GM23338 (cell line): Measurements from ENCODE around the gene PGGHG. TPM values are rescaled to one million over a fixed set of nuclear protein-coding genes. Genes with fewer than 3 reads are reported as not detected.

ENCODE experiments used
- ATAC-seq: fragments of 200-7000 bp; cut with Tn5 transposase; 3 replicates; pipeline ENCODE4 v1.9.1; 2020
- DNase-seq: peaks from one replicate; pipeline ENCODE4 v3.0.0-alpha.2; 2015; ENCODE audit warnings: low spot score
- H2AFZ ChIP-seq: fragments of 200-600 bp; sonication (generic); 2 replicates; pipeline ENCODE4 v1.8.0; 2016; ENCODE audit warnings: antibody characterized with exemption, mild to moderate bottlenecking, moderate library complexity
- H3F3A ChIP-seq: fragments of 200-600 bp; sonication (generic); replicated peaks from 2 replicates; pipeline ENCODE4 v1.8.0; 2017; ENCODE audit warnings: antibody characterized with exemption, mixed run types, low read depth
- H3K27ac ChIP-seq: fragments of 200-600 bp; sonication (generic); 2 replicates; pipeline ENCODE4 v1.6.1; 2016; ENCODE audit warnings: low read depth
- H3K27me3 ChIP-seq: fragments of 200-600 bp; sonication (generic); 2 replicates; pipeline ENCODE4 v1.8.0; 2016; ENCODE audit warnings: mild to moderate bottlenecking, mixed run types, moderate library complexity; ENCODE audit not compliant: insufficient read depth
- H3K36me3 ChIP-seq: fragments of 200-600 bp; sonication (generic); 2 replicates; pipeline ENCODE4 v1.8.0; 2016; ENCODE audit warnings: mild to moderate bottlenecking; ENCODE audit not compliant: insufficient read depth
- H3K4me1 ChIP-seq: fragments of 200-600 bp; sonication (generic); 2 replicates; pipeline ENCODE4 v1.8.0; 2016; ENCODE audit warnings: mild to moderate bottlenecking, moderate library complexity; ENCODE audit not compliant: insufficient read depth
- H3K4me2 ChIP-seq: fragments of 200-600 bp; sonication (generic); 2 replicates; pipeline ENCODE4 v1.7.1; 2017; ENCODE audit warnings: mixed run types
- H3K4me3 ChIP-seq: fragments of 200-600 bp; sonication (generic); 2 replicates; pipeline ENCODE4 v1.6.1; 2016; ENCODE audit warnings: mixed run types
- H3K79me2 ChIP-seq: fragments of 200-600 bp; sonication (generic); replicated peaks from 2 replicates; pipeline ENCODE4 v1.8.0; 2017; ENCODE audit warnings: mild to moderate bottlenecking; ENCODE audit not compliant: insufficient read depth
- H3K9me2 ChIP-seq: fragments of 200-600 bp; sonication (generic); 2 replicates; pipeline ENCODE4 v1.8.0; 2017; ENCODE audit not compliant: insufficient read depth
- H4K20me1 ChIP-seq: fragments of 200-600 bp; sonication (generic); replicated peaks from 2 replicates; pipeline ENCODE4 v1.8.0; 2017; ENCODE audit warnings: mild to moderate bottlenecking; ENCODE audit not compliant: insufficient read depth
- H3K27ac Mint-ChIP-seq: 2 replicates; pipeline ENCODE4 v1.8.0; 2020; ENCODE audit warnings: inconsistent platforms, mild to moderate bottlenecking, moderate library complexity, mixed read lengths
- H3K27me3 Mint-ChIP-seq: 3 replicates; pipeline ENCODE4 v1.8.0; 2022; ENCODE audit warnings: low read depth, mild to moderate bottlenecking, moderate library complexity, mixed read lengths, inconsistent platforms; ENCODE audit not compliant: insufficient read depth, poor library complexity
- H3K36me3 Mint-ChIP-seq: 3 replicates; pipeline ENCODE4 v1.8.0; 2021; ENCODE audit warnings: low read depth, mild to moderate bottlenecking, inconsistent platforms, moderate library complexity, mixed read lengths
- H3K4me1 Mint-ChIP-seq: 3 replicates; pipeline ENCODE4 v1.8.0; 2020; ENCODE audit warnings: mild to moderate bottlenecking, inconsistent platforms, mixed read lengths
- H3K4me3 Mint-ChIP-seq: 3 replicates; pipeline ENCODE4 v1.8.0; 2021; ENCODE audit warnings: moderate library complexity, mild to moderate bottlenecking, inconsistent platforms, mixed read lengths
- H3K9me3 Mint-ChIP-seq: 3 replicates; pipeline ENCODE4 v1.8.0; 2020; ENCODE audit warnings: moderate library complexity, mild to moderate bottlenecking, inconsistent platforms, mixed read lengths
- CREB1 ChIP-seq: fragments of 250-450 bp; sonication (Bioruptor Pico); IDR thresholded peaks from 2 replicates; pipeline ENCODE4 v1.5.0; 2020; ENCODE audit warnings: low read depth, mild to moderate bottlenecking, moderate library complexity
- EZH2 ChIP-seq: fragments of 200-600 bp; sonication (generic); IDR thresholded peaks from one replicate; pipeline ENCODE4 v1.8.0; 2017; ENCODE audit warnings: antibody characterized with exemption, mild to moderate bottlenecking, low read depth; ENCODE audit not compliant: unreplicated experiment
- JUNB ChIP-seq: IDR thresholded peaks from one replicate; pipeline ENCODE4 v1.6.1; 2016; ENCODE audit warnings: antibody characterized with exemption; ENCODE audit not compliant: unreplicated experiment
- NANOG ChIP-seq: IDR thresholded peaks from 2 replicates; pipeline ENCODE4 v1.6.1; 2016; ENCODE audit warnings: antibody characterized with exemption, borderline replicate concordance
- POLR2AphosphoS5 ChIP-seq: IDR thresholded peaks from 2 replicates; pipeline ENCODE4 v1.6.1; 2016; ENCODE audit warnings: antibody characterized with exemption, low read depth
- STAT1 ChIP-seq: IDR thresholded peaks from one replicate; pipeline ENCODE4 v1.6.1; 2016; ENCODE audit warnings: antibody characterized with exemption; ENCODE audit not compliant: unreplicated experiment
- ZNF114 ChIP-seq: fragments of 250-450 bp; sonication (Bioruptor Pico); IDR thresholded peaks from 2 replicates; pipeline ENCODE4 v1.5.0; 2020; ENCODE audit warnings: mild to moderate bottlenecking, moderate library complexity
- ZNF331 ChIP-seq: fragments of 250-450 bp; sonication (Bioruptor Pico); IDR thresholded peaks from 2 replicates; pipeline ENCODE4 v1.5.0; 2020; ENCODE audit warnings: low read depth, mild to moderate bottlenecking, moderate library complexity
- polyA plus RNA-seq: library from polyadenylated mRNA; unstranded; fragments of >200 nt; fragmentation: Nextera tagmentation; extraction: Ambion mirVana; gene quantifications from 2 replicates; pipeline ENCODE4 v1.2.1, GENCODE V29; 2016
- total RNA-seq: library from RNA; depleted of rRNA; stranded (reverse); fragments of >200 nt; shearing (Covaris generic); gene quantifications from 2 replicates; pipeline ENCODE4 v1.2.3, GENCODE V29; 2014
- TF ChIP-seq, protein P1 (sequence below): IDR thresholded peaks from one replicate; pipeline ENCODE4 v1.6.1; 2018; ENCODE audit warnings: antibody characterized with exemption; ENCODE audit not compliant: unreplicated experiment
- TF ChIP-seq, protein P2 (sequence below): IDR thresholded peaks from 2 replicates; pipeline ENCODE4 v1.6.1; 2016; ENCODE audit warnings: antibody characterized with exemption
- TF ChIP-seq, protein P3 (sequence below), 2 experiments: fragments of 200-600 bp in 1 of 2; sonication (generic) in 1 of 2; conservative IDR thresholded peaks; 2 replicates each; pipeline versions ENCODE4 v1.5.1 to v1.6.1; 2016 to 2017; ENCODE audit warnings: antibody characterized with exemption in 2 of 2, low read depth in 2 of 2, mild to moderate bottlenecking in 2 of 2, moderate library complexity in 1 of 2

Gene PGGHG
- total and polyA plus RNA-seq, 2 experiments from 2014 or later = 24.9 to 55.8 TPM

DNA sequence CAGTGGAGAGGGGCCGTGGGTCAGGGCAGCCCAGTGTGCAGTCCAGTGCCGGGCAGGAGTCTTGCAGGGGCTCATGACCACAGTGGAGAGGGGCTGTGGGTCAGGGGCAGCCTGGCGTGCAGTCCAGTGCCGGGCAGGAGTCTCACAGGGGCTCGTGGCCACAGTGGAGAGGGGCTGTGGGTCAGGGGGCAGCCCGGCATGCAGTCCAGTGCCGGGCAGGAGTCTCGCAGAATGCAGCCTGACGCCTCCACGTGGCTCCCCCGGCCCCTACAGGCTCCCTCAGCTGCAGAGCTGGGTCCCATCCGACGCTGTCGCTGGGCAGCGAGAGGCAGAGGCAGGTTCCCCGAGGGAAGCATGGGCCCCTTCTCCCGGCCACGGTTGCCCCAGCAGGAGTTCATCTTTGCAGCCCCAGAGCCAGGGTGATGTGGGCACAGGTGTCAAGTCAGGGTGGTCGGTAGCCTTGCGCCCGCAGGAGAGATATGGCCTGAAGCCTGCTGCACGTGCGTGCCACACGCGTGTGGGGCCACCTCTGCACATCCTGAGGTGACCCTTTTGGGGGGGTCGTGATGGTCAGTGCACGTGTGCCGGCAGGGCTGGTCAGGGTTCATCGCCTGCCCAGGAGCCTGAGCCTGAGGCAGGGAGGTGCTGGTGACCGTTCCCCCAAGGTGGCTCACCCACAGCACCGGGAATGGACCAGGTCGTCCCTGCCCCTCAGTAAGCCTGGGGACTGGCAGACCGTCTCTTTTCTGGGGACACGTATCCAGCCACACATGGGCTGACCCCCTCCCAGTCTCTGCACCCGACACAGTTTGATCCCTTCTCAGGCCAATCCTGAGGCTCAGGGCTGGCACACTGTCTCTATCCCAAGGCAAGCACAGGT lies 7.5 kb downstream of the PGGHG start:
- peaks cover 23% of the 10 kb centered on the region for H3K4me1 Mint-ChIP-seq
- no peak overlapping the region for H3K27ac Mint-ChIP-seq
- H3K9me3 Mint-ChIP-seq = no peaks in the 10 kb centered on the region
- H3K4me1 ChIP-seq = peaks cover 18% of the 10 kb centered on the region
- H3K9me2 ChIP-seq = no peaks in the 10 kb centered on the region
- H3K79me2 ChIP-seq = no peaks in the 10 kb centered on the region
- no peak for ATAC-seq
- H3F3A ChIP-seq = 0 out of 2 replicates have a peak, but pooled peaks cover 8% of the 10 kb centered on the region
- peaks cover 5% of the 10 kb centered on the region for H3K27me3 Mint-ChIP-seq
- TF ChIP-seq ZNF114 (CRISPR knock-in tag) (no peak), ZNF331 (CRISPR knock-in tag) (no peak), CREB1 (no peak), POLR2AphosphoS5 (no peak), EZH2 (no peak), NANOG (no peak), JUNB (no peak), STAT1 (no peak)
- TF ChIP-seq, protein P1, sequence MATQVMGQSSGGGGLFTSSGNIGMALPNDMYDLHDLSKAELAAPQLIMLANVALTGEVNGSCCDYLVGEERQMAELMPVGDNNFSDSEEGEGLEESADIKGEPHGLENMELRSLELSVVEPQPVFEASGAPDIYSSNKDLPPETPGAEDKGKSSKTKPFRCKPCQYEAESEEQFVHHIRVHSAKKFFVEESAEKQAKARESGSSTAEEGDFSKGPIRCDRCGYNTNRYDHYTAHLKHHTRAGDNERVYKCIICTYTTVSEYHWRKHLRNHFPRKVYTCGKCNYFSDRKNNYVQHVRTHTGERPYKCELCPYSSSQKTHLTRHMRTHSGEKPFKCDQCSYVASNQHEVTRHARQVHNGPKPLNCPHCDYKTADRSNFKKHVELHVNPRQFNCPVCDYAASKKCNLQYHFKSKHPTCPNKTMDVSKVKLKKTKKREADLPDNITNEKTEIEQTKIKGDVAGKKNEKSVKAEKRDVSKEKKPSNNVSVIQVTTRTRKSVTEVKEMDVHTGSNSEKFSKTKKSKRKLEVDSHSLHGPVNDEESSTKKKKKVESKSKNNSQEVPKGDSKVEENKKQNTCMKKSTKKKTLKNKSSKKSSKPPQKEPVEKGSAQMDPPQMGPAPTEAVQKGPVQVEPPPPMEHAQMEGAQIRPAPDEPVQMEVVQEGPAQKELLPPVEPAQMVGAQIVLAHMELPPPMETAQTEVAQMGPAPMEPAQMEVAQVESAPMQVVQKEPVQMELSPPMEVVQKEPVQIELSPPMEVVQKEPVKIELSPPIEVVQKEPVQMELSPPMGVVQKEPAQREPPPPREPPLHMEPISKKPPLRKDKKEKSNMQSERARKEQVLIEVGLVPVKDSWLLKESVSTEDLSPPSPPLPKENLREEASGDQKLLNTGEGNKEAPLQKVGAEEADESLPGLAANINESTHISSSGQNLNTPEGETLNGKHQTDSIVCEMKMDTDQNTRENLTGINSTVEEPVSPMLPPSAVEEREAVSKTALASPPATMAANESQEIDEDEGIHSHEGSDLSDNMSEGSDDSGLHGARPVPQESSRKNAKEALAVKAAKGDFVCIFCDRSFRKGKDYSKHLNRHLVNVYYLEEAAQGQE = no peak
- TF ChIP-seq, protein P2, sequence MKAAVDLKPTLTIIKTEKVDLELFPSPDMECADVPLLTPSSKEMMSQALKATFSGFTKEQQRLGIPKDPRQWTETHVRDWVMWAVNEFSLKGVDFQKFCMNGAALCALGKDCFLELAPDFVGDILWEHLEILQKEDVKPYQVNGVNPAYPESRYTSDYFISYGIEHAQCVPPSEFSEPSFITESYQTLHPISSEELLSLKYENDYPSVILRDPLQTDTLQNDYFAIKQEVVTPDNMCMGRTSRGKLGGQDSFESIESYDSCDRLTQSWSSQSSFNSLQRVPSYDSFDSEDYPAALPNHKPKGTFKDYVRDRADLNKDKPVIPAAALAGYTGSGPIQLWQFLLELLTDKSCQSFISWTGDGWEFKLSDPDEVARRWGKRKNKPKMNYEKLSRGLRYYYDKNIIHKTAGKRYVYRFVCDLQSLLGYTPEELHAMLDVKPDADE = no peak
- TF ChIP-seq, protein P3, sequence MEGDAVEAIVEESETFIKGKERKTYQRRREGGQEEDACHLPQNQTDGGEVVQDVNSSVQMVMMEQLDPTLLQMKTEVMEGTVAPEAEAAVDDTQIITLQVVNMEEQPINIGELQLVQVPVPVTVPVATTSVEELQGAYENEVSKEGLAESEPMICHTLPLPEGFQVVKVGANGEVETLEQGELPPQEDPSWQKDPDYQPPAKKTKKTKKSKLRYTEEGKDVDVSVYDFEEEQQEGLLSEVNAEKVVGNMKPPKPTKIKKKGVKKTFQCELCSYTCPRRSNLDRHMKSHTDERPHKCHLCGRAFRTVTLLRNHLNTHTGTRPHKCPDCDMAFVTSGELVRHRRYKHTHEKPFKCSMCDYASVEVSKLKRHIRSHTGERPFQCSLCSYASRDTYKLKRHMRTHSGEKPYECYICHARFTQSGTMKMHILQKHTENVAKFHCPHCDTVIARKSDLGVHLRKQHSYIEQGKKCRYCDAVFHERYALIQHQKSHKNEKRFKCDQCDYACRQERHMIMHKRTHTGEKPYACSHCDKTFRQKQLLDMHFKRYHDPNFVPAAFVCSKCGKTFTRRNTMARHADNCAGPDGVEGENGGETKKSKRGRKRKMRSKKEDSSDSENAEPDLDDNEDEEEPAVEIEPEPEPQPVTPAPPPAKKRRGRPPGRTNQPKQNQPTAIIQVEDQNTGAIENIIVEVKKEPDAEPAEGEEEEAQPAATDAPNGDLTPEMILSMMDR (conservative IDR thresholded peaks at IDR 0.05; ENCODE audit: low read depth in 2 of 2) = no peak
- H3K4me3 Mint-ChIP-seq = no peak overlapping the region
- no peak overlapping the region for H3K27ac ChIP-seq
- H3K4me3 ChIP-seq = no peak overlapping the region
- H2AFZ ChIP-seq = no peak overlapping the region
- H3K27me3 ChIP-seq = no peaks in the 10 kb centered on the region
- no peak overlapping the region for H3K4me2 ChIP-seq
- no peaks in the 10 kb centered on the region for H4K20me1 ChIP-seq
- H3K36me3 Mint-ChIP-seq = peaks cover 6% of the 10 kb centered on the region; the same call in 1 of the 3 replicates
- no peaks in the 10 kb centered on the region for H3K36me3 ChIP-seq
- DNase-seq = no peak
